ENCODE results near the gene PLA2G4B. TPM values are rescaled to one million over a fixed set of nuclear protein-coding genes. Genes with fewer than 3 reads are reported as not detected.

PLA2G4B gene
- total RNA-seq, 1 donor from 2014 or later = 17.7 TPM

DNA sequence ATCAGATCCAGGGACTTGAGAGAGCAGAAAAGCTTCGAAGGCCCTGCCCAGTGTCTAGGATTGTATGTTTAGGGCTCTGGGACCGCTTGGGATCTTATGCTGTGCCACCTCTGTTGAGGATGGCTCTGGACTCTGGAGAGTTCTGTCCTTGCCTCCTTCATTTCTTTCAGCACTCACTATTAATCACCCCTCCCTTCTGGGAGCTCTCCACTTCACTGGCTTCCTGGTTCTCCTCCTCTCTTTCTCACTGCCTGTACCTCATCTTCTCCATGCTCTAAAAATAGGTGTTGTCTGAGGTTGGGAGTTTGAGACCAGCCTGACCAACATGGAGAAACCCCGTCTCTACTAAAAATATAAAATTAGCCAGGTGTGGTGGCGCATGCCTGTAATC, 47.1 kb upstream of the PLA2G4B start:
- TF ChIP-seq, protein P1, sequence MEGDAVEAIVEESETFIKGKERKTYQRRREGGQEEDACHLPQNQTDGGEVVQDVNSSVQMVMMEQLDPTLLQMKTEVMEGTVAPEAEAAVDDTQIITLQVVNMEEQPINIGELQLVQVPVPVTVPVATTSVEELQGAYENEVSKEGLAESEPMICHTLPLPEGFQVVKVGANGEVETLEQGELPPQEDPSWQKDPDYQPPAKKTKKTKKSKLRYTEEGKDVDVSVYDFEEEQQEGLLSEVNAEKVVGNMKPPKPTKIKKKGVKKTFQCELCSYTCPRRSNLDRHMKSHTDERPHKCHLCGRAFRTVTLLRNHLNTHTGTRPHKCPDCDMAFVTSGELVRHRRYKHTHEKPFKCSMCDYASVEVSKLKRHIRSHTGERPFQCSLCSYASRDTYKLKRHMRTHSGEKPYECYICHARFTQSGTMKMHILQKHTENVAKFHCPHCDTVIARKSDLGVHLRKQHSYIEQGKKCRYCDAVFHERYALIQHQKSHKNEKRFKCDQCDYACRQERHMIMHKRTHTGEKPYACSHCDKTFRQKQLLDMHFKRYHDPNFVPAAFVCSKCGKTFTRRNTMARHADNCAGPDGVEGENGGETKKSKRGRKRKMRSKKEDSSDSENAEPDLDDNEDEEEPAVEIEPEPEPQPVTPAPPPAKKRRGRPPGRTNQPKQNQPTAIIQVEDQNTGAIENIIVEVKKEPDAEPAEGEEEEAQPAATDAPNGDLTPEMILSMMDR (conservative IDR thresholded peaks at IDR 0.05) = no peak
- Mint-ChIP-seq H3K27ac (peak overlapping the region; percentile 41), H3K36me3 (peaks cover 6% of the 10 kb centered on the region), H3K4me3 (no peak overlapping the region), H3K9me3 (no peaks in the 10 kb centered on the region), H3K4me1 (ENCODE audit: unreplicated experiment) (peaks cover 52% of the 10 kb centered on the region), H3K27me3 (no peaks in the 10 kb centered on the region)
- no peak for DNase-seq (ENCODE audit: extremely low spot score, unreplicated experiment)

DNA sequence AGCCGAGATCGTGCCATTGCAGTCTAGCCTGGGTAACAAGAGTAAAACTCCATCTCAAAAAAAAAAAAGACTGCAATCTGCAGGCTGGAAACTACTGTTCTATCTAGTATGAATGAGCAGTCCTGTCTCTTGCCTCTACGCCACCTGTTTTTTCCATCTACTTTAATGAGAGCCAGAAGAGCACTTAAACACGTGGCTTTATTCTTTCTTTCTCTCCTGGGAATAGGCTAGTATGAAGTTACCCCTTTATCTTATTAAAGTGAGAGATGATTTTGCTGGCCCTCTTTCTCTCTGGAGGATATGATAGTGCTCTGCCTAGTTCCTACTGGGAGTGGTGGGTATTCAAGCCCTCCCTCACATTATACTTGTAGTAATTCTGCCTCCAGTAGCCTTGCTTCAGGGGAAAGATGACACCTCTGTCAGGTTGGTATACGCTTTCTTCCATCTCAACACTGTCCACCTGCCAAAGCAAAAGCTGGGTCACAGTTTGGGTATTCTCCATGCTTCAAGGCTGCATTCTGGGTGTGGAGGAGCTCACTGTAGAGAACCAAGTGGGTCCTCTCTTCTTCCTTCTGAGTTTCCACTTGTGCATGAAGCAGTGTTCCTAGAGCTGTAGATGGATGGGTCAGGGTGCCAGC, 46.5 kb upstream of the PLA2G4B start:
- Mint-ChIP-seq H3K27ac (peak overlapping the region; percentile 7), H3K4me1 (ENCODE audit: unreplicated experiment) (peaks cover 57% of the 10 kb centered on the region), H3K4me3 (no peak overlapping the region)

DNA sequence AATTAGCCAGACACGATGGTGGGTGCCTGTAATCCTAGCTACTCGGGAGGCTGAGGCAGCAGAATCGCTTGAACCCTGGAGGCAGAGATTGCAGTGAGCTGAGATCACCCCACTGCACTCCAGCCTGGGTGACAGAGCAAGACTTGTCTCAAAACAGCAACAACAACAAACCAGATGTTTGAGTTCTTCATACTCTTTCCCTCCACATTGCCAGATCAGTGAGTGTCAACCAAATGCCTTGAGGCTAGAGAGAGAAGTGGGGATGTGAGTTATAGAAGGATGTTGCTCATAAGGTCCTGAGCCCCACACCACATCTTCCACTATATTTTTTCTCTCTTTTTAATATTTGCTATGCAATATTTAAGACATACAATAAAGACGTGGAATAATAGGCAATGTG, 44.6 kb upstream of the PLA2G4B start:
- H3K4me1 Mint-ChIP-seq (ENCODE audit: unreplicated experiment) = peaks cover 59% of the 10 kb centered on the region
- no peaks in the 10 kb centered on the region for H3K27me3 Mint-ChIP-seq
- H3K9me3 Mint-ChIP-seq = no peaks in the 10 kb centered on the region
- no peak overlapping the region for H3K4me3 Mint-ChIP-seq
- TF ChIP-seq, protein P1 (conservative IDR thresholded peaks at IDR 0.05) = no peak
- DNase-seq (ENCODE audit: extremely low spot score, unreplicated experiment) = no peak
- no peak overlapping the region for H3K27ac Mint-ChIP-seq
- H3K36me3 Mint-ChIP-seq = peaks cover 6% of the 10 kb centered on the region

More for the DNA sequence above, 46.5 kb upstream of the PLA2G4B start:
- TF ChIP-seq, protein P1 (conservative IDR thresholded peaks at IDR 0.05) = no peak
- Mint-ChIP-seq H3K27me3 (no peaks in the 10 kb centered on the region), H3K36me3 (peaks cover 6% of the 10 kb centered on the region), H3K9me3 (no peaks in the 10 kb centered on the region)
- DNase-seq (ENCODE audit: extremely low spot score, unreplicated experiment) = no peak

DNA sequence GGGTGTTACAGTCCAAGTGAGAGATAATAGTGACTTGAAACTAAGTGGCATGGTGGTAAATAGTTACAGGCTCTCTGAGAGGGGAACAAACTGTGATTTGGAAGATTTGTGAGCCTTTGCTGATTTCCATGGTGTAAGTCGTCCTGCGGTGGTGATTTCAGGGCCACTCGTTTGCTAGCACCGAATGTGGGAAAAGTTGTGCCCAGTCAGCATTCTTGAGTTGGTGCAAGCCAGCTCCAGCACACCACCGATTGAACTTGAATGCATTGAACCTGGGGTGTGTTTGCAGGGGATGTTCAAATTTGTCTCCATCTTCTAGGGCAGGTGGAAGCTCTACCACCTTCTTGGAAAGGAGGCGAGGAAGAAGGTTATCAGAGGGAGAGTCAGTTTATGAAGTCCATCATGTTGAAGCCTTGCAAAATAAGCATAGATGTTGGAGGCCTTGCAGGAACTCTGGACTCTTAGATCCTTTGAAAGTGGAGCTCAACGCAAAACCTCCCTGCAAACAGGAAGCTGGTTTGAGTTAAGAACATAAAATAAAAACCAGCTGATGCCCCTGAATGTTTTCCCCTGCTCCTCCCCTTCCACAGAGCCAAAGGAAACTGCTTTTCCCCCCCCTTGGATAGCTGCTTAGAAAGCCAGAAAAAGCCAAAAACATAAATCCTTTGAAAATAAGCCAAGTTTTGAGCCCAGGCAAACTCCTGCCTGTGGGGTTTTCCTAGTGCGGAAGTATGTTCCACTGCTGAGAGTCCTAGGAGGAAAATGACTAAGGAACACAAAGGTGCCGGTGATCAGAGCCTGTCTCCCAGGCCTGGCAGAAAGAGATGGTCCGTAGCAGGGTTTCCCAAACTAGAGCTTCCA, 42.4 kb upstream of the PLA2G4B start:
- TF ChIP-seq, protein P1 (conservative IDR thresholded peaks at IDR 0.05) = no peak
- H3K27me3 Mint-ChIP-seq = no peaks in the 10 kb centered on the region
- H3K27ac Mint-ChIP-seq = peak overlapping the region; percentile 72
- DNase-seq (ENCODE audit: extremely low spot score, unreplicated experiment) = no peak
- H3K9me3 Mint-ChIP-seq = no peaks in the 10 kb centered on the region
- peaks cover 10% of the 10 kb centered on the region for H3K36me3 Mint-ChIP-seq
- H3K4me1 Mint-ChIP-seq (ENCODE audit: unreplicated experiment) = peaks cover 42% of the 10 kb centered on the region
- peak overlapping the region; percentile 66 for H3K4me3 Mint-ChIP-seq

DNA sequence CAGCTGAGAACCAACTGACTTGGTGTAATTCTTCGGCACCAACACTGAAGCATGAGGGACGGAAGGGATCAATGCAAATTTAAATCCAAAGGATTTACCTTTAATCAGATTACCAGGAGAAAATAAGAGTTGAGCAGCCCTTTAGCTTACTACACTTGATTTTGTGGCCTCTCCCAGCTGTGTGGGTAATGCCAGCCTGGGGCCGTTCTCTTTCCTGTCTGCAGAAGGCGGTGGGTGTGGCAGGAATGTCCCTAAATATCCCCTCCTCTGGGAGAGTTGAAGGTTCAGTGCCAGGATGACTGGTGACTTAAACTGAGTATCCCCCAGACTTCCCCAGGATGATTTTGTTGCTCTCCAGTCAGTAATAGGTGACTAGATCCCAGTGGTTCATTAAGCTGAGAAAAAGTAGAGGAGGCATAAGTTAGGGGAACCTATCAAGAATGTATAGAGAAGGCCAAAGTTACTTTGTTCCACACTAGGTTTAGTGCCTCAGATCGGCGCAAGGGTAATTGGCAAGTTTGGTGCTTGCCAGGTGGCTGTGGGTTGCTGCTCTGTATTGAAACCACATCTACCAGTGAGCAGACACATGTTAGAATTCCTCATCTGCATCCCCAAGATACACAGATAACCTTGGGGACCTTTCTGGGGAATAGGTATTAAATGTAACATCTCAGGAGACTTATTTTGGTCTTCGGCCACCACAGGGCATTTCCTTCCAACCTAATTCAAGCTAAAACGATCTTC, 41.3 kb upstream of the PLA2G4B start:
- H3K4me3 Mint-ChIP-seq = no peak overlapping the region
- H3K9me3 Mint-ChIP-seq = no peaks in the 10 kb centered on the region
- TF ChIP-seq, protein P1 (conservative IDR thresholded peaks at IDR 0.05) = no peak
- no peak overlapping the region for H3K27ac Mint-ChIP-seq
- peaks cover 10% of the 10 kb centered on the region for H3K36me3 Mint-ChIP-seq
- DNase-seq (ENCODE audit: extremely low spot score, unreplicated experiment) = no peak
- peaks cover 31% of the 10 kb centered on the region for H3K4me1 Mint-ChIP-seq (ENCODE audit: unreplicated experiment)
- no peaks in the 10 kb centered on the region for H3K27me3 Mint-ChIP-seq
